ENCODE results near the gene DNTT.
A peak's percentile ranks its signal among the peaks of the same experiment; 100 is the strongest.

The DNTT gene

GRCh38 chr10:96377816-96378294 lies 73.6 kb downstream of the DNTT start:
- peak; percentile 11 for DNase-seq (ENCODE audit: low spot score)

GRCh38 chr10:96378741-96379140 lies 74.5 kb downstream of the DNTT start:
- DNase-seq (ENCODE audit: low spot score): no peak

- DNase-seq (ENCODE audit: low spot score): no peak
Observed at GRCh38 chr10:96379758-96380157, 75.5 kb downstream of the DNTT start.

- DNase-seq (ENCODE audit: low spot score): no peak
Observed at GRCh38 chr10:96380821-96381220, 76.6 kb downstream of the DNTT start.

- no peak for DNase-seq (ENCODE audit: low spot score)
Observed at GRCh38 chr10:96384506-96384905, 80.3 kb downstream of the DNTT start.

- no peak for DNase-seq (ENCODE audit: low spot score)
Observed at GRCh38 chr10:96387161-96387560, 82.9 kb downstream of the DNTT start.

- no peak for DNase-seq (ENCODE audit: low spot score)
Observed at GRCh38 chr10:96387601-96388000, 83.4 kb downstream of the DNTT start.

All from LoVo (cell line).